ENCODE results near the gene JOSD1. TPM values are rescaled to one million over a fixed set of nuclear protein-coding genes. Genes with fewer than 3 reads are reported as not detected.

The JOSD1 gene
- total RNA-seq, 4 donors from 2014 or later, result 49.4 to 76.9 (median 59.4) TPM

DNA sequence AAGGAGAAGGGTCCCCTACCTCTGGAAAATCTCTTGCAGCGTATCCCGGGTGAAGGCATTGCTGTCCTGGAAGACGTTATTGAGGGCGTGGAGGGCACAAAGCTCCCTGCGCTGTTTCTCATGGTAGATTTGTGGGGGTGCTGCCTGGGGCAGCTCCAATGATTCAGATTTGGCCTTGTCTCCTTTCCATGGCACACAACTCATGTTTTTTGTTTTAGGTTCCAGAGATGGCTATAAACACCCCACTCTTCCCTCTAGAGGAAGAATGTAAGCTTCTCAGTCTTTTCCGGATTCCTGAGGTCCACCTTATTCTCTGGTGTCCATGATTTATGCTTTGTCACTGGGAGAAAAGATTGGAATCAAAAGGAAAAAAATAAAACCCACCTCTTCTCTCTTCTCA is 959 bp downstream of the JOSD1 start:
- Histone ChIP-seq H3K27ac (replicated peaks in 1 of 4) (peak overlapping the region; percentile 96 to 99 (median 98)), H3K9me3 (no peaks in the 10 kb centered on the region), H3K27me3 (no peaks in the 10 kb centered on the region), H3K4me3 (peak overlapping the region; percentile 71 to 95 (median 84)), H3K36me3 (no peaks in the 10 kb centered on the region), H3K4me1 (peaks cover 50 to 68% (median 61%) of the 10 kb centered on the region in 4 donors)
- intact Hi-C loops (cut with DNase I), result no loop called here
- no peak for DNase-seq (ENCODE audit: extremely low spot score)
- 12% methylated on average over 6 of the region's 6 CpGs for WGBS
- TF ChIP-seq POLR2A (IDR thresholded peaks at IDR 0.05; ENCODE audit: low read depth), result no peak
- no peak for TF ChIP-seq POLR2AphosphoS5 (IDR thresholded peaks at IDR 0.05)
- TF ChIP-seq EP300 (IDR thresholded peaks at IDR 0.05), result no peak
- TF ChIP-seq CTCF (IDR thresholded peaks at IDR 0.05), result no peak

DNA sequence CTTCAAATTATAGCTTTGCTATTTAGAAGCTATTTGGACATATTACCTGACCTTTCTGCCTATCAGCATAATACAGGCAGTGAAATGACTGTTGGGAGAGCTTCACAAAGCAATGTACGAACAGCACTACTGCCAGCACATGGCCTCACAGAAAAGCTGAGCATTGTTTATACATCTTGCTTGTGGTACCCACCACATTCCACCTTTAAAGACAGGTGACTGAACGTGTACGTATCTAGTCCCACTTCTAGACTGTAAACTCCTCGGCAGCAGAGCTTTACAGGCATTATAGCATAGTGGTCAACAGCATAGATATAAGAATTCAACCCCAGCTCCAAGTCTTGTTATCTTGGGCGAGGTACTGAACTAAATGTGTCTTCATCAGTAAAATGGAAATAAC is 1.6 kb downstream of the JOSD1 start:
- WGBS, result 36% methylated on average over 5 of the region's 5 CpGs
- Histone ChIP-seq H3K27ac (replicated peaks in 1 of 4) (peak overlapping the region; percentile 96 to 99 (median 98)), H3K9me3 (no peaks in the 10 kb centered on the region), H3K27me3 (no peaks in the 10 kb centered on the region), H3K4me1 (peaks cover 46 to 70% (median 60%) of the 10 kb centered on the region in 4 donors), H3K4me3 (peak overlapping the region; percentile 71 to 95 (median 84)), H3K36me3 (peaks cover 0 to 4% (median 2%) of the 10 kb centered on the region in 4 donors)
- no peak for DNase-seq (ENCODE audit: extremely low spot score)
- TF ChIP-seq EP300 (IDR thresholded peaks at IDR 0.05) (no peak), CTCF (IDR thresholded peaks at IDR 0.05) (no peak), POLR2AphosphoS5 (IDR thresholded peaks at IDR 0.05) (no peak), POLR2A (IDR thresholded peaks at IDR 0.05; ENCODE audit: low read depth) (no peak)
- intact Hi-C loops (cut with DNase I), result no loop called here

DNA sequence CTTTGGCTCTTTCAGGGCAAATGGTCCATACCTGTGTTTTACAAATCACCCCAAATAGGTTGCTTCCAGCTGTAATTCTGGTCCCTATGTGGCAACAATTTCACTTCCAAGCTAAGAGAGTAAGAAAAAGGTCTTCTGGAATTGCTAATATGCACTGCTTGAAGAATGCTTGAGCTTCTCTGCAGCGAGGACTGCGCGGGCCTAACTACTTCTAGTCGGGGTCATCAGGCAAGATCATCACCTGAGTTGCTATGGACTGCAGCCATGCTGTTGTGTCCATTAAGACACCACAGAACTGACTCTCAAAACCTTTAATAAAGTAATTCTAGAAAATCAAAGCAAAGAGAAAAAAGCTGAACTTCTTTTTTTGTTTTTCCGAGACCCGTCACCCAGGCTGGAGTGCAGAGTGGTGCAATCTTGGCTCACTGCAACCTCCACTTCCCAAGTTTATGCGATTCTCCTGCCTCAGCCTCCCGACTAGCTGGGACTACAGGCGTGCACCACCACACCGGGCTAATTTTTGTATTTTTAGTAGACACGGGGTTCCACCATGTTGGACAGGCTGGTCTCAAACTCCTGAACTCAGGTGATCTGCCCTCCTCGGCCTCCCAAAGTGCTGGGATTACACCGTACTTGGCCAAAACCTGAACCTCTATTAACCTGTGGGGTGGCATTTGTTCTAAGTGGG is 2.2 kb downstream of the JOSD1 start:
- H3K9me3 ChIP-seq, result no peaks in the 10 kb centered on the region
- peak overlapping the region; percentile 71 to 95 (median 84) for H3K4me3 ChIP-seq
- WGBS, result 88% methylated on average over 13 of the region's 13 CpGs
- H3K36me3 ChIP-seq, result peaks cover 0 to 9% (median 5%) of the 10 kb centered on the region in 4 donors
- TF ChIP-seq EP300 (IDR thresholded peaks at IDR 0.05) (no peak), CTCF (IDR thresholded peaks at IDR 0.05) (no peak), POLR2A (IDR thresholded peaks at IDR 0.05; ENCODE audit: low read depth) (no peak), POLR2AphosphoS5 (IDR thresholded peaks at IDR 0.05) (no peak)
- intact Hi-C loops (cut with DNase I), result no loop called here
- peaks cover 47 to 76% (median 63%) of the 10 kb centered on the region in 4 donors for H3K4me1 ChIP-seq
- H3K27ac ChIP-seq (replicated peaks in 1 of 4), result peak overlapping the region; percentile 96 to 99 (median 98)
- H3K27me3 ChIP-seq, result no peaks in the 10 kb centered on the region
- DNase-seq (ENCODE audit: extremely low spot score), result no peak

- H3K4me3 ChIP-seq, result peak overlapping the region in 3 of 4 donors; percentile 1 to 71 (median 24)
- DNase-seq (ENCODE audit: extremely low spot score), result no peak
- TF ChIP-seq POLR2AphosphoS5 (IDR thresholded peaks at IDR 0.05), result no peak
- TF ChIP-seq CTCF (IDR thresholded peaks at IDR 0.05), result no peak
- no peak for TF ChIP-seq POLR2A (IDR thresholded peaks at IDR 0.05; ENCODE audit: low read depth)
- no peak for TF ChIP-seq EP300 (IDR thresholded peaks at IDR 0.05)
- intact Hi-C loops (cut with DNase I), result no loop called here
- peak overlapping the region; percentile 96 to 99 (median 98) for H3K27ac ChIP-seq (replicated peaks in 1 of 4)
- peaks cover 50 to 84% (median 66%) of the 10 kb centered on the region in 4 donors for H3K4me1 ChIP-seq
- peaks cover 0 to 13% (median 6%) of the 10 kb centered on the region in 4 donors for H3K36me3 ChIP-seq
- H3K27me3 ChIP-seq, result no peaks in the 10 kb centered on the region
- 62% methylated on average over 8 of the region's 8 CpGs for WGBS
- H3K9me3 ChIP-seq, result no peaks in the 10 kb centered on the region
Measured at GRCh38 chr22:38697425-38698089, 3.2 kb downstream of the JOSD1 start.

All from esophagus muscularis mucosa (tissue), 4 donors.